HG03521 (cell line): Measurements from ENCODE around the gene TMEM51.

Experiments
- ATAC-seq: cut with Tn5 transposase; IDR thresholded peaks from one replicate; pipeline ENCODE4 v1.9.1; 2021; ENCODE audit warnings: mild to moderate bottlenecking, moderate library complexity; ENCODE audit not compliant: unreplicated experiment

TMEM51 gene

GRCh38 chr1:15152318-15153183 is 996 bp upstream of the TMEM51 start:
- no peak for ATAC-seq

- no peak for ATAC-seq
Measured at GRCh38 chr1:15153842-15154479, 414 bp downstream of the TMEM51 start.

DNA sequence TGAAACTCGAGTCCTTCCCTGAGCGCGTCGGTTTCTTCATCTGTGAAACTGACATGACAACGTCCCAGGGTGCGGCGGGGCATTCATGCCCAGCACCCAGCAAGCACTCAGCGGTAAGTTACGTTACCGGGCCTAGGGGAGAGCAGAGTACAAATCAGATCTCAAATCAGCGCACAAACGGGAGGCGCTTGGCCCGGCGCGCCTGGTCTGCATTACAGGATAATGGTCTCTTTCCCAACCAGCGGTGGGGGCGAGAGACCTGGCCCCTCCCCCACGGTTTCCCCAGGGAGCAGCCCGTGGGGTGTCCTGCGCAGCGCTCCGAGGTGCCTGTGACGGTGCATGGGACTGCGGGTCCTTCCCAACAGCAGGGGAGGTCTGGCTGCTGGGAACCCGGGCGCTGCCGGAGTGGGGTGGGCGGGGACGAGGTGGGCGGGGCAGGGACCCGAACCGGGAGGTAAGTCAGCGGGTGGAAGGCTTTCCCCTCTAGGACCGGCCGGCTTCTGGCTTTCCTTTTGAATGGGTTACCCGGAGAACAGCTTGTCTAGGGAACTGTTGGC is 1.0 kb downstream of the TMEM51 start:
- ATAC-seq = no peak

DNA sequence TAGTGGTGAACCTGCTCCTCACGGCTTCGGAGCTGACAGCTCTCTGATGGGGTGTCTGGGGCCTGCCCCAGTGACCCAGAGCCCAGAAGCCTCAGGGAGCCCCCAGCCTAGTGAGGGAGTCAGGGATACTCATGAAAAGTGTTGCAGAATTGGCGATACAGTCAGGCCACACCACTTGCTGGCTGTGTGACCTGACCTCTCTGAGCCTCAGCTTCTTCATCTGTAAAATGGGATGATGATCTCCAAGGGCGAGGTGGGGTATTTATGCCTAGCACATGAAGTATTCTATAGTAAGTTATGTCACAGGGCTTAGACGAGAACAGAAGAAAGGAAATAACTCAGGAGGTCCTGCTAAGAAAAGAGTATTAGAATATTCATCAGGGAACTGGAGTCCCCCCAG is 1.6 kb downstream of the TMEM51 start:
- no peak for ATAC-seq

DNA sequence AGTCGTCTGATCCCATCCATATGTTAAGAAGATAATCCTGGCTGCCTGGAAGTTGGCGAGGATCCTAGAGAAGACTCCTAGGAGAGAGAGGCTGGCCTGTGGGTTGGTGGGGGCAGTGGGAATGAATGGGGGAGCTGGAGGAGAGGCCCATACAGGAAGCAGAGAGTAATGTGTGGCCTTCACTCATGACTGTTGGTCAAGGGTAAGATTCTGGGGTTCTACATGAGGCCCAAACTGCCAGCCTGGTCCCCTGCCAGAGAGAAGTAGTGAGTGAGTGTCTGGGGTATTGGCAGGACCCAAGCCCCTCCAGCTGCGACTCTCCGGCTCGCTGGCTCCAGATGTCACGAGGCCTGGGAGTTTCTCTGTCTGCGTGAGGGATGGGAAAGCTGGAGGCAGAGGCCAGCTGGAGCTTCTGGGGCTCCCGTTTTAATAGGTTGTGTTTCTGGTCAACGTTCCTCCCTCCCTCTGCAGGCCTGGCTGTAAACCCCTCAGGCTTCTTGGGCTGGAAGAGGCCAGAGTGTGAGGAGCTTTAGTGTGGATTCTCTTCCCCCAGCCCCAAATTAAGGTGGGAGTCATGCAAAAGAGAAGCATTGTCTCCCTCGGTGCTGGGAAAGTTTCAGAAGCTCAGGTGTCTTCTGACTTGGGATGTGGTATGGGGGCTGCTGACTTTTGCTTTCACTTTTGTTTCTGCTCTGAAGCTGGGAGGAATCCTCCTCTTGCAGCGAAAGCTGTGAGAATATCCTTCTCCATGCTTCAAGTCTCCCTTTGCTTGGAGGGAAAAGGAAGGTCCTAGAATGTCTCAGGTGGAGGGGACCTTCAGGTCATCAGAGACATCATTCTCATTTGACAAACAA is 2.6 kb downstream of the TMEM51 start:
- ATAC-seq = no peak

GRCh38 chr1:15156807-15157380 is 3.3 kb downstream of the TMEM51 start:
- ATAC-seq = no peak

DNA sequence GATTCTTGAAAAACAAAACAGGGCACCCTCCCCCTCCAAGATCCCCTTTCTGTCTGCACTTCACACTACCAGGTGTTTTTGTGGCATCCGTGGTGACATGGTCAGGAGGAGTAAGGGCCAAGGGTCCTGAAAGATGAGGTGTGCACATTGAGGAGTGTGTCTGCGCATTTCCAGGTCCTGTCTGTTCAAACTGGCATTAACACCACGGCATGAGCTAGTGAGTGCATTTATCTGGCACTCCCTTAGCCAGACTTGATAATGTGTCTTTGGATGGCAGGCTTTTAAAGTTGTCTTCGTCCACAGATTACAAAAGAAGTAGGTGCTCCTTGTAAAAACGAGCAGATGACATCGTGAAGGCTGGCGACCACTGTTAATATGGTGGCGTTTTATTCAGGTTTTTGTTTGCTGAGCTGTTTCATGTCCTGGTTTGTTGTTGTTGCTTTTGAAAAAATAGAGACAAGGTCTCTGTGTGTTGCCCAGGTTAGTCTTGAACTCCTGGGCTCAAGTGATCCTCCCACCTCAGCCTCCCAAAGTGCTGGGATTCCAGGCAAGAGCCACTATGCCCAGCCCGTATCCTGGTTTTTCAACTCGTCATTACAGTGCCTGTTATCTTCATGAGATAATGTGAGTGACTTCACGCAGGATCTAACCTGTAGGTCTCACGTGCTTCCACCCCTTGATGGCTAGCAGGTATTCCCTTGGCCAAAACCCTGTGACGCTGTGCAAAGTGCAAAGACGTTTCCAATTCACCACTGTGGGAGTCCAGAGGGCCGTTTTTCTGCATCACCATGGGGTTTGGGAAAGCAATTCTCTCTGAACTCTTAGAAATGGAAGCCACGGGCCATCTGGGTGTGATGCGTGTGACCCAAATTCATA is 4.2 kb downstream of the TMEM51 start:
- ATAC-seq = no peak

GRCh38 chr1:15158506-15159165 is 5.1 kb downstream of the TMEM51 start:
- no peak for ATAC-seq

DNA sequence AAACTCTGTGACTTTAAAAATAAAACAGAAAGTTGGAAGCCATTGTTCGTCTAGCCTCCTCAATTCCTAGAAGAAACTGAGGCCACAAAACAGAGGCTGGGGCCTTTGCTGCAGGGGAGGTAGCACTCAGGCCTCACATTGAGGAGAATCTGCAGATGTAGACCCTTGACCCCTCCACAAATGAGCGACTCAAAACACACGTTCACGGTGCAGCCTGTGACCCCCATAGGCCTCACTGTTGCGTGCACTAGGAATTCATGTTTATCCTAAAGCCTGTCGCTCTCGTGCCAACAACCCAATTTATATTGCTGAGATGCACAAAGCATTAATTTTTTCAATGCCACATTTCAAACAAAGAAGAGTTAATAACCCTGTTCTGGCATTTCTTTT is 5.6 kb downstream of the TMEM51 start:
- ATAC-seq = no peak

- ATAC-seq = no peak
Measured at GRCh38 chr1:15160626-15161025, 7.1 kb downstream of the TMEM51 start.

GRCh38 chr1:15167386-15167785 is 13.8 kb downstream of the TMEM51 start:
- ATAC-seq = no peak

- ATAC-seq = no peak
Measured at GRCh38 chr1:15168479-15168878, 14.9 kb downstream of the TMEM51 start.

DNA sequence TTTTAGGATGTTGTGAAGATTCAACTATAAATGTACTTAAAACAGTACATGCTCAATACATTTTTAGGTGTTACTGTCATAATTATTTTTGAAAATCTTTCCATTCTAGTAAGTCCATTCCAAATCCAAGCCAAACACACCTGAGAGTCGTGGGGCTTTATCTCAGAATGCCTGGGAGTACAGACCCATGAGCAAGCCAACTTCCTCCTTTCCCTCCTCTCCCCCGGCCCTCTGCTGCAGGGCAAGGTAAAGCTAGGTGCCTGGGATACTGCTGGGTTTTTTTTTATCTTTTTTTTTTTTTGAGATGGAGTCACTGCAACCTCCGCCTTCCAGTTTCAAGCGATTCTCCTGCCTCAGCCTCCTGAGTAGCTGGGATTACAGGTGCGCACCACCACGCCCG is 16.5 kb downstream of the TMEM51 start:
- no peak for ATAC-seq

GRCh38 chr1:15171271-15171908 is 17.8 kb downstream of the TMEM51 start:
- ATAC-seq = no peak

- no peak for ATAC-seq
Measured at GRCh38 chr1:15172405-15173259, 19.1 kb downstream of the TMEM51 start.

DNA sequence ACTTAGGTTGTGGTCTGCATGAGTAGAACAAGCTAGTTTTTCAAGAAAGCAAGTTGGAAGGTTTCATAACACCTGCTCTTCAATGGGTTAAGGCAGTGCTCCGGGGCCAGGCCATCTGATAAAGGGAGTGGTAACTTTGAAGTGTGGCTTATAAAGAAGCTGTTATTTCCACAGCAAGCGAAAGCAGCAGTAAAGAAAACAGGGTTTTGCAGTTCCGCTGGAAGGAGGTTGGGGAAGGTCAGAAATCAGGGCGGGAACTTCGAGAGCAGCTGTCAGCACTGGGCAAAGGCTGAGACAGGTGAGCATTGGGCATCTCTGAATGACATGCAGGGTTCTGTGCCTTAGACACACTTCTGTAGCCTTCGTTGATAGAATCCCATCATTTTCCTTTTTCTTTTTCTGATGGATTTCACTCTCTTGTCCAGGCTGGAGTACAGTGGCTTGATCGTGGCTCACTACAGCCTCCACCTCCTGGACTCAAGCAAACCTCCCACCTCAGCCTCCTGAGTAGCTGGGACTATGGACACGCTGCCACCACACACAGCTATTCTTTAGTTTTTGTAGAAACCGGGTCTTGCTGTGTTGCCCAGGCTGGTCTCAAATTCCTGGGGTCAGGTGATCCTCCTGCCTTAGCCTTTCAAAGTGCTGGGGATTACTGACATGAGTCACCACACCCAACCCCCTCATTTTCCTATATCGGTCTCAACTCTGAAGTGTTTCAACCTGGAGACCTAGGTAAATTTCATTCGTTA is 20.5 kb downstream of the TMEM51 start:
- ATAC-seq = no peak

- ATAC-seq = no peak
Measured at GRCh38 chr1:15174615-15174983, 21.1 kb downstream of the TMEM51 start.
